Esophagus muscularis mucosa (tissue), 4 donors: ENCODE data around the gene MEGF6. TPM values are rescaled to one million over a fixed set of nuclear protein-coding genes. Genes with fewer than 3 reads are reported as not detected.

Source experiments
- DNase-seq: peaks from one replicate; pipeline ENCODE4 v3.0.0-alpha.2; 2017; ENCODE audit errors: extremely low spot score
- H3K27ac ChIP-seq, 4 donors: fragments of 200-600 bp; sonication (generic); replicated peaks in 1 of 4; 1 replicate in 3 of 4; 2 replicates in 1 of 4; pipeline ENCODE4 v1.5.1; 2016 to 2019; ENCODE audit warnings: mild to moderate bottlenecking in 1 of 4
- H3K27me3 ChIP-seq, 4 donors: fragments of 200-600 bp; sonication (generic); one replicate each; pipeline versions ENCODE4 v1.5.1 to v1.6.0; 2016 to 2019
- H3K36me3 ChIP-seq, 4 donors: fragments of 200-600 bp; sonication (generic); one replicate each; pipeline ENCODE4 v1.5.1; 2016 to 2019
- H3K4me1 ChIP-seq, 4 donors: fragments of 200-600 bp; sonication (generic); one replicate each; pipeline ENCODE4 v1.5.1; 2016 to 2019
- H3K4me3 ChIP-seq, 4 donors: fragments of 200-600 bp; sonication (generic); 1 replicate in 2 of 4; 2 replicates in 2 of 4; pipeline ENCODE4 v1.5.1; 2016 to 2019; ENCODE audit warnings: mild to moderate bottlenecking in 4 of 4, moderate library complexity in 1 of 4
- H3K9me3 ChIP-seq, 4 donors: fragments of 200-600 bp; sonication (generic); 1 replicate in 3 of 4; 2 replicates in 1 of 4; pipeline ENCODE4 v1.5.1; 2016 to 2019
- CTCF ChIP-seq, 3 experiments: fragments of 200-600 bp in 2 of 3; fragments of 450-650 bp in 1 of 3; sonication (generic) in 2 of 3; IDR thresholded peaks; one replicate each; pipeline ENCODE4 v1.5.1; 2017 to 2019; ENCODE audit warnings: antibody characterized with exemption in 3 of 3, mild to moderate bottlenecking in 2 of 3, moderate library complexity in 1 of 3
- EP300 ChIP-seq: sonication (generic); formaldehyde crosslinking; IDR thresholded peaks from one replicate; pipeline ENCODE4 v1.6.1; 2017; ENCODE audit warnings: antibody characterized with exemption
- POLR2A ChIP-seq: fragments of 450-650 bp; IDR thresholded peaks from one replicate; pipeline ENCODE4 v1.6.1; 2017; ENCODE audit warnings: antibody characterized with exemption, moderate library complexity, mild to moderate bottlenecking, low read depth
- POLR2AphosphoS5 ChIP-seq, 2 donors: sonication (generic); formaldehyde crosslinking; IDR thresholded peaks; one replicate each; pipeline ENCODE4 v1.6.1; 2017; ENCODE audit warnings: antibody characterized with exemption in 2 of 2
- WGBS: methylation state at CpG from one replicate; pipeline ENCODE4 v1.1.5; 2018; 5-methylcytosine and 5-hydroxymethylcytosine counted together
- intact Hi-C: fragments of 100-400 bp; cut with DNase I; formaldehyde crosslinking; loops from one replicate; pipeline ENCODE4 v1.15.1; 2023
- total RNA-seq, 4 donors: library from RNA; depleted of rRNA; stranded (reverse); fragments of >200 nt; gene quantifications; one replicate each; pipeline versions ENCODE4 v1.1.0 to v1.2.1, GENCODE V29; 2016

The MEGF6 gene
- total RNA-seq, 4 donors from 2014 or later = 9.3 to 18.1 (median 12.7) TPM

GRCh38 chr1:3558036-3558726 is 53.1 kb downstream of the MEGF6 start:
- Histone ChIP-seq H3K9me3 (no peaks in the 10 kb centered on the region), H3K27ac (no peak overlapping the region), H3K27me3 (no peaks in the 10 kb centered on the region), H3K36me3 (no peaks in the 10 kb centered on the region), H3K4me1 (peaks cover 0 to 13% (median 10%) of the 10 kb centered on the region in 4 donors), H3K4me3 (no peak overlapping the region)
- intact Hi-C loops = no loop called here
- no peak for DNase-seq
- TF ChIP-seq EP300 = no peak
- no peak for TF ChIP-seq CTCF (IDR thresholded peaks at IDR 0.05)
- 87% methylated on average over 20 of the region's 20 CpGs for WGBS

- Histone ChIP-seq H3K27me3 (no peaks in the 10 kb centered on the region), H3K4me3 (no peak overlapping the region), H3K9me3 (no peaks in the 10 kb centered on the region), H3K36me3 (no peaks in the 10 kb centered on the region), H3K4me1 (peaks cover 0 to 13% (median 10%) of the 10 kb centered on the region in 4 donors), H3K27ac (no peak overlapping the region)
- intact Hi-C loops = no loop called here
- TF ChIP-seq EP300 = no peak
- no peak for TF ChIP-seq CTCF (IDR thresholded peaks at IDR 0.05)
- TF ChIP-seq POLR2AphosphoS5 (IDR thresholded peaks at IDR 0.05) = no peak
- TF ChIP-seq POLR2A = no peak
- WGBS = 91% methylated on average over 9 of the region's 18 CpGs
- DNase-seq = no peak
These were observed 53.9 kb downstream of the MEGF6 start for GRCh38 chr1:3557366-3557765.

- no peak for TF ChIP-seq EP300
- TF ChIP-seq POLR2A = no peak
- no peak for TF ChIP-seq CTCF (IDR thresholded peaks at IDR 0.05)
- no peak for TF ChIP-seq POLR2AphosphoS5 (IDR thresholded peaks at IDR 0.05)
- 88% methylated on average over 9 of the region's 17 CpGs for WGBS
- no peak overlapping the region for H3K4me3 ChIP-seq
- peaks cover 0 to 13% (median 10%) of the 10 kb centered on the region in 4 donors for H3K4me1 ChIP-seq
- H3K27ac ChIP-seq = no peak overlapping the region
- no peak for DNase-seq
- no peaks in the 10 kb centered on the region for H3K9me3 ChIP-seq
- intact Hi-C loops = no loop called here
- H3K27me3 ChIP-seq = no peaks in the 10 kb centered on the region
- no peaks in the 10 kb centered on the region for H3K36me3 ChIP-seq
These were observed 55.0 kb downstream of the MEGF6 start for GRCh38 chr1:3556336-3556735.

GRCh38 chr1:3555131-3555920 is 56.0 kb downstream of the MEGF6 start:
- Histone ChIP-seq H3K4me3 (no peak overlapping the region), H3K4me1 (peaks cover 0 to 4% (median 3%) of the 10 kb centered on the region in 4 donors), H3K27ac (no peak overlapping the region), H3K27me3 (peaks cover 0 to 4% (median 0%) of the 10 kb centered on the region in 4 donors), H3K9me3 (no peaks in the 10 kb centered on the region), H3K36me3 (no peaks in the 10 kb centered on the region)
- no peak for DNase-seq
- intact Hi-C loops = no loop called here
- TF ChIP-seq EP300 (no peak), POLR2AphosphoS5 (IDR thresholded peaks at IDR 0.05) (no peak), POLR2A (no peak), CTCF (IDR thresholded peaks at IDR 0.05) (no peak)
- 86% methylated on average over 18 of the region's 25 CpGs for whole genome bisulfite sequencing
